Pancreas (tissue), 10 donors: ENCODE data around the gene HRH2. TPM values are rescaled to one million over a fixed set of nuclear protein-coding genes. Genes with fewer than 3 reads are reported as not detected.
"Not testable (repeated sequence)": the region's sequence is repeated elsewhere in the genome, so short reads cannot be mapped to it uniquely, and the experiment has no call there.

ENCODE experiments used
- ATAC-seq, 4 donors: fragments of 200-7000 bp; cut with Tn5 transposase; one replicate each; pipeline versions ENCODE4 v1.8.0 to v1.9.1; 2020; ENCODE audit warnings: mild to moderate bottlenecking in 4 of 4, moderate library complexity in 4 of 4
- DNase-seq, 6 donors: peaks; one replicate each; pipeline ENCODE4 v3.0.0-alpha.2; 2020
- FAIRE-seq: peaks from 2 replicates; lab custom pipeline; 2012; peaks lifted over from hg19 to GRCh38; lab: Jason Lieb, UNC
- H3K27ac ChIP-seq, 4 donors: fragments of 200-600 bp; sonication (generic); 1 replicate in 3 of 4; 2 replicates in 1 of 4; pipeline versions ENCODE4 v1.5.0 to v1.8.0; 2020
- H3K27me3 ChIP-seq, 4 donors: fragments of 200-600 bp; one replicate each; pipeline ENCODE4 v1.8.0; 2021
- H3K36me3 ChIP-seq, 3 donors: fragments of 200-600 bp; sonication (generic) in 1 of 3; one replicate each; pipeline versions ENCODE4 v1.5.0 to v1.8.0; 2020 to 2021
- H3K4me1 ChIP-seq, 3 donors: fragments of 200-600 bp; one replicate each; pipeline ENCODE4 v1.8.0; 2021
- H3K4me3 ChIP-seq, 4 donors: fragments of 200-600 bp; sonication (generic) in 2 of 4; one replicate each; pipeline versions ENCODE4 v1.5.0 to v1.8.0; 2020 to 2021
- H3K9me3 ChIP-seq, 4 donors: fragments of 200-600 bp; one replicate each; pipeline ENCODE4 v1.8.0; 2021
- CTCF ChIP-seq, 4 donors: fragments of 200-600 bp; sonication (generic) in 3 of 4; IDR thresholded peaks; one replicate each; pipeline versions ENCODE4 v1.5.0 to v1.8.0; 2021; ENCODE audit warnings: antibody characterized with exemption in 4 of 4
- WGBS, 2 donors: extraction: QIAGEN DNeasy Blood & Tissue Kit; methylation state at CpG; one replicate each; pipeline ENCODE4 v1.1.7; 2013; 5-methylcytosine and 5-hydroxymethylcytosine counted together
- intact Hi-C, 3 donors: fragments of 100-400 bp; cut with DNase I; formaldehyde crosslinking; loops; one replicate each; pipeline versions ENCODE4 v1.11.1 to v1.14.2; 2022
- polyA plus RNA-seq, 2 donors: library from polyadenylated mRNA; stranded (reverse); fragments of 200-250 nt; gene quantifications; one replicate each; pipeline ENCODE4 v1.2.3, GENCODE V29; 2013
- total RNA-seq, 6 donors: library from RNA; stranded (reverse); fragmentation: NEBNext Ultra II Directional in 4 of 6; extraction: Animal tissue kit (Norgen Biotek cat#: 25700) in 4 of 6; gene quantifications; one replicate each; pipeline versions ENCODE4 v1.2.1 to v1.2.4, GENCODE V29; 2021 to 2023
- donor health status: healthy with polysubstance abuse.
- donor health status: DM: no; HTN: no; CAD: no; lungs with moderate emphysema.
- donor health status: DM: no; HTN: no; CAD: no.
- donor health status: control.
- donor health status: control.
- donor health status: Bipolar disorder and iron deficiency.
- donor health status: DM: yes; HTN: yes; CAD: no.
- donor health status: DM: no; HTN: no; CAD: no.
- donor health status: DM: no; HTN: no; CAD: no.
- donor health status: DM: yes; HTN: yes; CAD: no.

HRH2 gene
- total and polyA plus RNA-seq, 8 donors, result 0.05 to 1.4 (median 0.50) TPM

- no peak overlapping the region for H3K4me3 ChIP-seq
- no peaks in the 10 kb centered on the region for H3K9me3 ChIP-seq
- intact Hi-C loops, result no loop called here
- no peaks in the 10 kb centered on the region for H3K36me3 ChIP-seq
- ATAC-seq (no peak), FAIRE-seq (no peak), DNase-seq (no peak)
- WGBS, 2 donors, result 71 to 74% methylated on average over 5 to 6 of the region's 6 CpGs
- no peaks in the 10 kb centered on the region for H3K4me1 ChIP-seq
- H3K27ac ChIP-seq, result no peak overlapping the region
- H3K27me3 ChIP-seq, result no peaks in the 10 kb centered on the region
- no peak for TF ChIP-seq CTCF (IDR thresholded peaks at IDR 0.05)
Observed at GRCh38 chr5:175638305-175638704, 19.6 kb upstream of the HRH2 start.

- DNase-seq (no peak), FAIRE-seq (no peak), ATAC-seq (no peak)
- intact Hi-C loops, result no loop called here
- WGBS, 2 donors, result 63 to 69% methylated on average over 9 of the region's 9 CpGs
- no peaks in the 10 kb centered on the region for H3K4me1 ChIP-seq
- TF ChIP-seq CTCF (IDR thresholded peaks at IDR 0.05), result no peak
- H3K36me3 ChIP-seq, result no peaks in the 10 kb centered on the region
- no peak overlapping the region for H3K4me3 ChIP-seq
- no peaks in the 10 kb centered on the region for H3K9me3 ChIP-seq
- H3K27me3 ChIP-seq, result no peaks in the 10 kb centered on the region
- H3K27ac ChIP-seq, result no peak overlapping the region
Observed at GRCh38 chr5:175640106-175640775, 17.6 kb upstream of the HRH2 start.

- ATAC-seq, result no peak
- WGBS, 2 donors, result 84 to 87% methylated on average over 4 of the region's 4 CpGs
- no peak for FAIRE-seq
Observed at GRCh38 chr5:175642998-175643397, 14.9 kb upstream of the HRH2 start.

GRCh38 chr5:175646251-175646650 is 11.6 kb upstream of the HRH2 start:
- intact Hi-C loops, result no loop called here
- FAIRE-seq (no peak), ATAC-seq (no peak), DNase-seq (no peak)
- Histone ChIP-seq H3K4me1 (no peaks in the 10 kb centered on the region), H3K27ac (no peak overlapping the region), H3K36me3 (no peaks in the 10 kb centered on the region), H3K9me3 (no peaks in the 10 kb centered on the region), H3K4me3 (no peak overlapping the region), H3K27me3 (no peaks in the 10 kb centered on the region)
- no peak for TF ChIP-seq CTCF (IDR thresholded peaks at IDR 0.05)
- 80 to 83% methylated on average over 3 of the region's 3 CpGs for WGBS, 2 donors

More at GRCh38 chr5:175642998-175643397, 14.9 kb upstream of the HRH2 start:
- no peaks in the 10 kb centered on the region for H3K9me3 ChIP-seq
- H3K4me1 ChIP-seq, result no peaks in the 10 kb centered on the region
- no peak overlapping the region for H3K4me3 ChIP-seq
- no peak for DNase-seq
- no peaks in the 10 kb centered on the region for H3K27me3 ChIP-seq
- no peak for TF ChIP-seq CTCF (IDR thresholded peaks at IDR 0.05)
- intact Hi-C loops, result no loop called here
- H3K36me3 ChIP-seq, result no peaks in the 10 kb centered on the region
- H3K27ac ChIP-seq, result no peak overlapping the region

GRCh38 chr5:175649967-175650366 is 7.9 kb upstream of the HRH2 start:
- no peak for ATAC-seq
- no peaks in the 10 kb centered on the region for H3K36me3 ChIP-seq
- no peak overlapping the region for H3K4me3 ChIP-seq
- H3K27ac ChIP-seq, result no peak overlapping the region
- WGBS, 2 donors, result 93 to 96% methylated on average over 1 of the region's 1 CpG
- FAIRE-seq, result no peak
- TF ChIP-seq CTCF (IDR thresholded peaks at IDR 0.05), result no peak
- DNase-seq, result no peak
- intact Hi-C loops, result no loop called here
- no peaks in the 10 kb centered on the region for H3K9me3 ChIP-seq
- no peaks in the 10 kb centered on the region for H3K4me1 ChIP-seq
- no peaks in the 10 kb centered on the region for H3K27me3 ChIP-seq

GRCh38 chr5:175650430-175651205 is 7.3 kb upstream of the HRH2 start:
- intact Hi-C loops, DNase-seq, FAIRE-seq, H3K27me3 ChIP-seq, H3K4me3 ChIP-seq, H3K27ac ChIP-seq, H3K4me1 ChIP-seq, H3K36me3 ChIP-seq, H3K9me3 ChIP-seq, ATAC-seq: not testable (repeated sequence)
